HG02938 (cell line): ENCODE data around the gene AIFM3.

Source experiments
- ATAC-seq: cut with Tn5 transposase; IDR thresholded peaks from one replicate; pipeline ENCODE4 v1.9.1; 2021; ENCODE audit warnings: mild to moderate bottlenecking, moderate library complexity; ENCODE audit not compliant: unreplicated experiment

The AIFM3 gene

GRCh38 chr22:21022955-21023614 is 56.0 kb downstream of the AIFM3 start:
- ATAC-seq, result no peak

- ATAC-seq, result no peak
Observed at GRCh38 chr22:21025266-21025665, 58.2 kb downstream of the AIFM3 start.

- ATAC-seq, result no peak
Observed at GRCh38 chr22:21025763-21026755, 59.0 kb downstream of the AIFM3 start.

- no peak for ATAC-seq
Observed at GRCh38 chr22:21026783-21027692, 60.0 kb downstream of the AIFM3 start.

- no peak for ATAC-seq
Observed at GRCh38 chr22:21028277-21029251, 61.5 kb downstream of the AIFM3 start.

- ATAC-seq, result no peak
Observed at GRCh38 chr22:21029486-21030025, 62.5 kb downstream of the AIFM3 start.

GRCh38 chr22:21030032-21030431 is 63.0 kb downstream of the AIFM3 start:
- no peak for ATAC-seq
